ENCODE results near the gene PSMC3. TPM values are rescaled to one million over a fixed set of nuclear protein-coding genes. Genes with fewer than 3 reads are reported as not detected.

Gene PSMC3
- total RNA-seq, 2 donors from 2014 or later: 175 to 216 TPM

DNA sequence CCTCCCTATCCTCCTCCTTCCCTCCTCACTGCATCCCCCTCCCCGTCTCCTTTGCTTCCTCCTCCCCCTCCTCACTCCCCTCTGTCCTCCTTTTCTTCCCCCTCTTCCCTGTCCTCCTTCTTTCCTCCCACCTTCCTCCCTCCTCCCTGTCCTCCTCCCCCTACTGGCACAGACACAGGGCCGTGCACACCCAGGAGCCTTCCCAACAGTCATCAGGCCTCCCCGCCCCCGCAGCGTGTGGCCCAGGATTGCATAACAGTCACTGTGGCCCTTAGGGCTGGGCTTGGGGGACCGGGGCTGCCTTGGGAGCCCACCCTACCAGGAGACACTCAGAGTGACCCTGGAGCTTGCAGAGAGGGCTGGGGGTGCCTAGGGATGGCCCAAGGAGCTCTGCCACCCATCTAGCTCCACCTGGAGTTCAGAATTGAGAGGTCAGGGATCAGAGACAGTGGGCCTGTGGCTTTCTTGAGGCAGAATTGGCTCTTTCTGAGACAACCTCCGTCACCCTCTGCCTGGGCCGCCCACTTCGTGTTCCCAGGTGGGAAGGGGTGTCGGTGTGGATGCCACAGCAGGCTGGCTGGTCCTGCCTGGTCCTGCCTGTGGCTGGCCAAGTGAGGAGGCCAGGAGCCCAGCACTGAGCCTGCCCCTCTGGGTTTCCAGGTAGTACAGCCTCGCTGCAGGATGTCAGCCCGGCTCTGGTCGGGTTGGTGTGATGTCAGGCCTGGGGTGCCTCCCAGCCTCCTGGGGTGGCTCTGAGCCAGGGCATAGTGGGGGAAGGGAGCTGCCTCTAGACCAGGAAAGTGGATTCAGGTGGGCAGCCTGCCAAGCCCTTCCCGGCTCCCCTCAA, 49.5 kb downstream of the PSMC3 start:
- DNase-seq (ENCODE audit: low spot score) (no peak), ATAC-seq (peak in 1 of 2 donors; percentile 20)
- peak overlapping the region in 1 of 2 donors; percentile 29 for H3K27ac Mint-ChIP-seq
- peaks cover 10 to 15% of the 10 kb centered on the region in 2 donors for H3K4me1 Mint-ChIP-seq (ENCODE audit: low read depth in 2 of 2)
- no peaks in the 10 kb centered on the region for H3K27me3 Mint-ChIP-seq
- peak overlapping the region; percentile 48 for H3K4me3 Mint-ChIP-seq
- H3K9me3 Mint-ChIP-seq: no peaks in the 10 kb centered on the region
- H3K36me3 Mint-ChIP-seq: no peaks in the 10 kb centered on the region

GRCh38 chr11:47376107-47376524, 50.1 kb downstream of the PSMC3 start:
- Mint-ChIP-seq H3K27ac (peak overlapping the region in 1 of 2 donors; percentile 29), H3K4me1 (ENCODE audit: low read depth in 2 of 2) (peaks cover 10 to 15% of the 10 kb centered on the region in 2 donors), H3K4me3 (peak overlapping the region; percentile 48), H3K36me3 (no peaks in the 10 kb centered on the region), H3K27me3 (no peaks in the 10 kb centered on the region), H3K9me3 (no peaks in the 10 kb centered on the region)
- ATAC-seq: no peak
- DNase-seq (ENCODE audit: low spot score): no peak

GRCh38 chr11:47375546-47376085, 50.6 kb downstream of the PSMC3 start:
- Mint-ChIP-seq H3K36me3 (no peaks in the 10 kb centered on the region), H3K4me3 (no peak overlapping the region), H3K27me3 (no peaks in the 10 kb centered on the region), H3K9me3 (no peaks in the 10 kb centered on the region), H3K4me1 (ENCODE audit: low read depth in 2 of 2) (peaks cover 10 to 15% of the 10 kb centered on the region in 2 donors), H3K27ac (peak overlapping the region in 1 of 2 donors; percentile 29)
- no peak for DNase-seq (ENCODE audit: low spot score)
- ATAC-seq: no peak

- DNase-seq (ENCODE audit: low spot score): no peak
- ATAC-seq: no peak
- no peaks in the 10 kb centered on the region for H3K27me3 Mint-ChIP-seq
- H3K4me3 Mint-ChIP-seq: no peak overlapping the region
- H3K4me1 Mint-ChIP-seq (ENCODE audit: low read depth in 2 of 2): peaks cover 10 to 15% of the 10 kb centered on the region in 2 donors
- no peaks in the 10 kb centered on the region for H3K36me3 Mint-ChIP-seq
- no peaks in the 10 kb centered on the region for H3K9me3 Mint-ChIP-seq
- H3K27ac Mint-ChIP-seq: peak overlapping the region in 1 of 2 donors; percentile 21
These were observed 51.2 kb downstream of the PSMC3 start for GRCh38 chr11:47375020-47375419.

GRCh38 chr11:47374720-47375019, 51.6 kb downstream of the PSMC3 start:
- H3K9me3 Mint-ChIP-seq: no peaks in the 10 kb centered on the region
- DNase-seq (ENCODE audit: low spot score) (no peak), ATAC-seq (no peak)
- H3K36me3 Mint-ChIP-seq: no peaks in the 10 kb centered on the region
- H3K4me3 Mint-ChIP-seq: no peak overlapping the region
- H3K4me1 Mint-ChIP-seq (ENCODE audit: low read depth in 2 of 2): peaks cover 10 to 15% of the 10 kb centered on the region in 2 donors
- peak overlapping the region in 1 of 2 donors; percentile 21 for H3K27ac Mint-ChIP-seq
- no peaks in the 10 kb centered on the region for H3K27me3 Mint-ChIP-seq

- peak overlapping the region; percentile 3 for H3K4me3 Mint-ChIP-seq
- ATAC-seq (peak; percentile 81 to 86), DNase-seq (ENCODE audit: low spot score) (peak; percentile 88)
- peak overlapping the region in 1 of 2 donors; percentile 21 for H3K27ac Mint-ChIP-seq
- no peaks in the 10 kb centered on the region for H3K36me3 Mint-ChIP-seq
- H3K27me3 Mint-ChIP-seq: no peaks in the 10 kb centered on the region
- H3K4me1 Mint-ChIP-seq (ENCODE audit: low read depth in 2 of 2): peaks cover 10 to 15% of the 10 kb centered on the region in 2 donors
- H3K9me3 Mint-ChIP-seq: no peaks in the 10 kb centered on the region
These were observed 52.1 kb downstream of the PSMC3 start for GRCh38 chr11:47373876-47374719.

DNA sequence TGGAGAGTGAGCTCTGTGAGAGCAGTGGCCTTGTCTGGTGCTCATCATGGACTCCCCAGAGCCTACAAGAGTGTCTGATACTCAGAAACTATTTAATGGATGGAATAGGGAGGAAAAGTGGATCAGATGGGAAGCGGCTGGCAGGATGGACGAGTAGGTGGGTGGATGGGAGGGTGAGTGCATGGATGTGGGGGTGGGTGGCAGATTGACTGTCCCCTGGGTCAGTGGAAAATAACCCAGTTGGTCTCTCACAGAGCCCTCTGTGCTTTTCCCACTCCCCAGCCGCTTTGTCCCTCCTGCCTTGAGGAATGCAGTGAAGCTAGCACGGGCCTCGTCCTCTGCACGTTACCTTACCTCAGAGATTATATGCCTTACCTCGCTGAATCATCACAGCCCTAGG, 53.8 kb downstream of the PSMC3 start:
- ATAC-seq (no peak), DNase-seq (ENCODE audit: low spot score) (no peak)
- Mint-ChIP-seq H3K27me3 (no peaks in the 10 kb centered on the region), H3K4me3 (no peak overlapping the region), H3K36me3 (no peaks in the 10 kb centered on the region), H3K27ac (no peak overlapping the region), H3K9me3 (no peaks in the 10 kb centered on the region), H3K4me1 (ENCODE audit: low read depth in 2 of 2) (peaks cover 7 to 15% of the 10 kb centered on the region in 2 donors)

DNA sequence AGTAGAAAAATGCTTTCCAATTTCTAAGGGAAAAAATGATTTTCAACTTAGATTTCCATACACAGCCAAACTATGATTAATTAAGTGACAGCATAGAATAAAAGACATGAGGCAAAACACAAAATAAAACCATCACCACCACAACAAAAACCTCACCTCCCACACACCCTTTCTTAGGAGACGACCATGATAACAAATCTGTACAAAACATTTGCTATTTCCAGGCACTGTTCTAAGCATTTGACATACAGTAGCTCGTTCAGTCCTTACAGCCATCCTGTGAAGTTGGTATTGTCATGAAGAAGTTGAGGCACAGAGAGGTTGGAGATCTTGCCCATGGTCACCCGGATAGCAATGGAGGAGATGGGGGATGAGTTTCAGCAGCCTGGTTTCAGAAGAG, 56.6 kb downstream of the PSMC3 start:
- no peak for ATAC-seq

More for the DNA sequence above, 56.6 kb downstream of the PSMC3 start:
- Mint-ChIP-seq H3K27me3 (peaks cover 5 to 7% of the 10 kb centered on the region in 2 donors), H3K4me3 (no peak overlapping the region), H3K9me3 (no peaks in the 10 kb centered on the region), H3K27ac (no peak overlapping the region), H3K36me3 (no peaks in the 10 kb centered on the region), H3K4me1 (ENCODE audit: low read depth in 2 of 2) (peaks cover 4 to 9% of the 10 kb centered on the region in 2 donors)
- no peak for DNase-seq (ENCODE audit: low spot score)

Other genes starting within 250 kb of the PSMC3 start
- gene ARFGAP2, start 249.6 kb downstream of the PSMC3 start, total RNA-seq: 100 to 1,000 TPM; 117 to 151 TPM
- 1 to 10 TPM; 1.1 to 4.0 TPM for gene PACSIN3, start 240.0 kb downstream of the PSMC3 start, total RNA-seq
- 10 to 100 TPM; 47.9 to 71.7 TPM for gene DDB2, start 211.5 kb downstream of the PSMC3 start, total RNA-seq
- gene ACP2, start 177.6 kb downstream of the PSMC3 start, total RNA-seq: 10 to 100 TPM; 27.3 to 33.3 TPM
- 1 to 10 TPM; 6.3 to 8.9 TPM for gene NR1H3, start 168.4 kb downstream of the PSMC3 start, total RNA-seq
- 100 to 1,000 TPM in 1 of 2 donors, 10 to 100 TPM in 1; 94.1 to 120 TPM for gene MADD, start 156.3 kb downstream of the PSMC3 start, total RNA-seq
- not detected for gene MYBPC3, start 73.7 kb downstream of the PSMC3 start, total RNA-seq
- 1 to 10 TPM; 2.0 to 2.5 TPM for gene SPI1, start 47.9 kb downstream of the PSMC3 start, total RNA-seq
- gene SLC39A13, start 17.8 kb downstream of the PSMC3 start, total RNA-seq: 10 to 100 TPM; 20.9 to 31.3 TPM
- 1 to 10 TPM; 1.8 to 4.0 TPM for gene RAPSN, start 22.7 kb upstream of the PSMC3 start, total RNA-seq
- 100 to 1,000 TPM; 165 to 230 TPM for gene CELF1, start 126.7 kb upstream of the PSMC3 start, total RNA-seq
- 10 to 100 TPM; 33.1 to 57.4 TPM for gene PTPMT1, start 139.2 kb upstream of the PSMC3 start, total RNA-seq
- 10 to 100 TPM; 13.2 to 19.7 TPM for gene KBTBD4, start 152.5 kb upstream of the PSMC3 start, total RNA-seq
- 100 to 1,000 TPM; 101 to 145 TPM for gene NDUFS3, start 152.6 kb upstream of the PSMC3 start, total RNA-seq
- gene FAM180B, start 160.2 kb upstream of the PSMC3 start, total RNA-seq: under 1 TPM; 0.31 to 0.62 TPM
- gene C1QTNF4, start 168.0 kb upstream of the PSMC3 start, total RNA-seq: not detected
- 100 to 1,000 TPM; 102 to 124 TPM for gene MTCH2, start 216.1 kb upstream of the PSMC3 start, total RNA-seq

All from natural killer cell treated with Interleukin-12 subunit alpha and Interleukin-12 subunit beta and Interleukin-15 and Interleukin-18, amount 100 ng/mL, for 72 hours (primary cell).